ENCODE measurements around the gene BICRA. TPM values are rescaled to one million over a fixed set of nuclear protein-coding genes. Genes with fewer than 3 reads are reported as not detected.

Gene BICRA
- total and polyA plus RNA-seq, 4 donors = 6.1 to 16.1 (median 6.7) TPM

DNA sequence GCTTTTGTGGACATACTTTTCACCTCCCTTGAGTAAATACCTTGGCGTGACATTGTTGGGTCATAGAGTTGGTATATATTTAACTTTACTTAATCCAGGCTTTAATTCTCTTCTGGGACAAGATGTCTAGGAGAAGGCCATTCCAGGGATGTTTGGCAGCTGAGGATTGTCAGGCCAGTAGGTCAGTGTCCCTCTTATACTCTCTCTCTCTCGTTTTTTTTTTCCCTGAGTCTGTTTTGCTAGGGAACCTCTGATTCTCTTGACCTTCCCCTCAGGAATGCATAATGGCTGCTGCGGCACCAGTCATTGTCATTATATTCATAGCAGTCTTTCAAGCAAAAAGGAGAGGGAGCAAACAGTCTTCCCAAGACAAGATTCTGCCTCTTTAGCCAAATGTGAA lies 48.8 kb downstream of the BICRA start:
- Histone ChIP-seq H3K9me3 (ENCODE audit: control insufficient read depth in 4 of 4, insufficient read depth in 3 of 4, low read length in 3 of 4) (no peaks in the 10 kb centered on the region), H3K4me1 (ENCODE audit: control insufficient read depth in 5 of 5, insufficient read depth in 5 of 5, low read length in 5 of 5) (peaks cover 0 to 9% (median 0%) of the 10 kb centered on the region in 5 donors), H3K27me3 (ENCODE audit: control insufficient read depth in 3 of 3, insufficient read depth in 3 of 3, low read length in 2 of 3) (no peaks in the 10 kb centered on the region), H3K9ac (ENCODE audit: insufficient read depth in 1 of 2, low read length in 2 of 2) (no peak overlapping the region), H3K4me3 (no peak overlapping the region), H3K27ac (ENCODE audit: low read depth in 1 of 2, low read length in 1 of 2) (no peak overlapping the region), H3K36me3 (ENCODE audit: control insufficient read depth in 4 of 4, insufficient read depth in 4 of 4, low read length in 4 of 4) (peaks cover 0 to 6% (median 2%) of the 10 kb centered on the region in 4 donors)
- TF ChIP-seq, protein P1, sequence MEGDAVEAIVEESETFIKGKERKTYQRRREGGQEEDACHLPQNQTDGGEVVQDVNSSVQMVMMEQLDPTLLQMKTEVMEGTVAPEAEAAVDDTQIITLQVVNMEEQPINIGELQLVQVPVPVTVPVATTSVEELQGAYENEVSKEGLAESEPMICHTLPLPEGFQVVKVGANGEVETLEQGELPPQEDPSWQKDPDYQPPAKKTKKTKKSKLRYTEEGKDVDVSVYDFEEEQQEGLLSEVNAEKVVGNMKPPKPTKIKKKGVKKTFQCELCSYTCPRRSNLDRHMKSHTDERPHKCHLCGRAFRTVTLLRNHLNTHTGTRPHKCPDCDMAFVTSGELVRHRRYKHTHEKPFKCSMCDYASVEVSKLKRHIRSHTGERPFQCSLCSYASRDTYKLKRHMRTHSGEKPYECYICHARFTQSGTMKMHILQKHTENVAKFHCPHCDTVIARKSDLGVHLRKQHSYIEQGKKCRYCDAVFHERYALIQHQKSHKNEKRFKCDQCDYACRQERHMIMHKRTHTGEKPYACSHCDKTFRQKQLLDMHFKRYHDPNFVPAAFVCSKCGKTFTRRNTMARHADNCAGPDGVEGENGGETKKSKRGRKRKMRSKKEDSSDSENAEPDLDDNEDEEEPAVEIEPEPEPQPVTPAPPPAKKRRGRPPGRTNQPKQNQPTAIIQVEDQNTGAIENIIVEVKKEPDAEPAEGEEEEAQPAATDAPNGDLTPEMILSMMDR (IDR thresholded peaks at IDR 0.05; ENCODE audit: control extremely low read depth, extremely low read depth) = no peak
- ATAC-seq (ENCODE audit: insufficient read depth, low FRiP score) (no peak), DNase-seq (no peak)
- 83 to 92% methylated on average over 3 of the region's 3 CpGs for WGBS, 2 donors

- TF ChIP-seq, protein P1 (IDR thresholded peaks at IDR 0.05; ENCODE audit: control extremely low read depth, extremely low read depth) = no peak
- ATAC-seq (ENCODE audit: insufficient read depth, low FRiP score) = no peak
- Histone ChIP-seq H3K27me3 (ENCODE audit: control insufficient read depth in 3 of 3, insufficient read depth in 3 of 3, low read length in 2 of 3) (no peaks in the 10 kb centered on the region), H3K27ac (ENCODE audit: low read depth in 1 of 2, low read length in 1 of 2) (no peak overlapping the region), H3K36me3 (ENCODE audit: control insufficient read depth in 4 of 4, insufficient read depth in 4 of 4, low read length in 4 of 4) (peaks cover 0 to 6% (median 2%) of the 10 kb centered on the region in 4 donors), H3K4me1 (ENCODE audit: control insufficient read depth in 5 of 5, insufficient read depth in 5 of 5, low read length in 5 of 5) (peaks cover 0 to 9% (median 2%) of the 10 kb centered on the region in 5 donors), H3K9ac (ENCODE audit: insufficient read depth in 1 of 2, low read length in 2 of 2) (no peak overlapping the region), H3K9me3 (ENCODE audit: control insufficient read depth in 4 of 4, insufficient read depth in 3 of 4, low read length in 3 of 4) (no peaks in the 10 kb centered on the region), H3K4me3 (no peak overlapping the region)
- DNase-seq = no peak
- WGBS, 2 donors = 88 to 93% methylated on average over 24 of the region's 24 CpGs
These were observed 49.8 kb downstream of the BICRA start for GRCh38 chr19:47658431-47659348.

- TF ChIP-seq, protein P1 (IDR thresholded peaks at IDR 0.05; ENCODE audit: control extremely low read depth, extremely low read depth) = no peak
- 87 to 96% methylated on average over 6 of the region's 6 CpGs for WGBS, 2 donors
- no peak for DNase-seq
- ATAC-seq (ENCODE audit: insufficient read depth, low FRiP score) = no peak
- H3K4me1 ChIP-seq (ENCODE audit: control insufficient read depth in 5 of 5, insufficient read depth in 5 of 5, low read length in 5 of 5) = peaks cover 5 to 16% (median 8%) of the 10 kb centered on the region in 5 donors
- H3K9ac ChIP-seq (ENCODE audit: insufficient read depth in 1 of 2, low read length in 2 of 2) = no peak overlapping the region
- no peak overlapping the region for H3K4me3 ChIP-seq
- H3K27ac ChIP-seq (ENCODE audit: low read depth in 1 of 2, low read length in 1 of 2) = no peak overlapping the region
- no peaks in the 10 kb centered on the region for H3K27me3 ChIP-seq (ENCODE audit: control insufficient read depth in 3 of 3, insufficient read depth in 3 of 3, low read length in 2 of 3)
- H3K9me3 ChIP-seq (ENCODE audit: control insufficient read depth in 4 of 4, insufficient read depth in 3 of 4, low read length in 3 of 4) = no peaks in the 10 kb centered on the region
- H3K36me3 ChIP-seq (ENCODE audit: control insufficient read depth in 4 of 4, insufficient read depth in 4 of 4, low read length in 4 of 4) = peaks cover 0 to 3% (median under 1%) of the 10 kb centered on the region in 4 donors
These were observed 51.5 kb downstream of the BICRA start for GRCh38 chr19:47660435-47660832.
